Nephron progenitor cell (in vitro differentiated cells): Measurements from ENCODE around the gene PIP5K1B.

Experiments
- DNase-seq: peaks from one replicate; pipeline ENCODE4 v3.0.0; 2021
- H3K27ac Mint-ChIP-seq: 2 replicates; pipeline ENCODE4 v1.8.0; 2021; ENCODE audit warnings: mild to moderate bottlenecking, moderate library complexity, mixed read lengths
- H3K27me3 Mint-ChIP-seq: 2 replicates; pipeline ENCODE4 v1.8.0; 2021; ENCODE audit warnings: mild to moderate bottlenecking, low read depth, mixed read lengths; ENCODE audit not compliant: poor library complexity
- H3K36me3 Mint-ChIP-seq: 2 replicates; pipeline ENCODE4 v1.8.0; 2021; ENCODE audit warnings: low read depth, mixed read lengths
- H3K4me1 Mint-ChIP-seq: 2 replicates; pipeline ENCODE4 v1.8.0; 2021; ENCODE audit warnings: mixed read lengths
- H3K4me3 Mint-ChIP-seq: 2 replicates; pipeline ENCODE4 v1.8.0; 2021; ENCODE audit warnings: mild to moderate bottlenecking, moderate library complexity, mixed read lengths
- H3K9me3 Mint-ChIP-seq: 2 replicates; pipeline ENCODE4 v1.8.0; 2021; ENCODE audit warnings: mild to moderate bottlenecking, moderate library complexity, mixed read lengths
- TF ChIP-seq, protein P1 (sequence below): fragments of 200-600 bp; sonication (generic); IDR thresholded peaks from 2 replicates; pipeline ENCODE4 v1.5.0; 2021; ENCODE audit warnings: antibody characterized with exemption

The PIP5K1B gene, protein sequence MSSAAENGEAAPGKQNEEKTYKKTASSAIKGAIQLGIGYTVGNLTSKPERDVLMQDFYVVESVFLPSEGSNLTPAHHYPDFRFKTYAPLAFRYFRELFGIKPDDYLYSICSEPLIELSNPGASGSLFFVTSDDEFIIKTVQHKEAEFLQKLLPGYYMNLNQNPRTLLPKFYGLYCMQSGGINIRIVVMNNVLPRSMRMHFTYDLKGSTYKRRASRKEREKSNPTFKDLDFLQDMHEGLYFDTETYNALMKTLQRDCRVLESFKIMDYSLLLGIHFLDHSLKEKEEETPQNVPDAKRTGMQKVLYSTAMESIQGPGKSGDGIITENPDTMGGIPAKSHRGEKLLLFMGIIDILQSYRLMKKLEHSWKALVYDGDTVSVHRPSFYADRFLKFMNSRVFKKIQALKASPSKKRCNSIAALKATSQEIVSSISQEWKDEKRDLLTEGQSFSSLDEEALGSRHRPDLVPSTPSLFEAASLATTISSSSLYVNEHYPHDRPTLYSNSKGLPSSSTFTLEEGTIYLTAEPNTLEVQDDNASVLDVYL

DNA sequence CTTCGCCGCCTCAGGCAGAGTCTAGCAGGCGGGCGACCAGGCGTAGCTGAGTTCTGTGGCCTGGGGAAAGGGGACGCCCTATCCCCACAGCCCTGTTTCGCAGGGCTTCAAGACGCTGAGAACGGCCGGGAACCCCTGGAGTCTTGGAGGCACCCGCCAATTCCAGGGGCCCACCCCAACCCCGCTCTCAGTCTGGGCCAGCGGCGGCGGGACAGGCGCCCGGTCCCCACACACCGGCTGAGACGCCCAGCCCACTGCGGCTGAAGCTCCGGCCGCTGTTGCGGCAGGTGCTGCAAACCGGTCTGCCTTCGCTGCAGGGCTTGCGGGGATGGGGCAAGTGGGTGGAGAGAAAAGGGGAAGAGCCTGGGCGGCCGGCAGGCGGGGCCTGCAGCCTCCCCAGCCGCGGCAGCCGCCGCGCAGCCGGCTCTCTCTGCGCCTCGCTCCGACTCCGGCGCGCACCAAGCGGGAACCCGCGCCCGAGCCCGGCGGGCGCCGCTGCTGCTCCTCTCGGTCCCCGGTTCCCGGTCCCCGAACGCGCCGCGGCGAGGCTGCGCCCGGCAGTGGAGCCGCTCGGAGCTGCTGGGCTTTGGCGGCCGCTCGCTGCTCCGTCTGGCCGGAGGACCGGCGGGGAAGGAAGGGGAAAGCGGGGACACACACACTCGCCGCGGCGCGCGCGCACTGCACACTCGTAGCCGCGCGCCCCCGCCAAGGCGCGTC lies at the start of gene PIP5K1B:
Gene PIP5K1B (plus strand): TSS at position 427 of the 717 bp plus-strand sequence. CDS start 117,375 bp downstream, outside the sequence.
- Mint-ChIP-seq H3K27ac (no peak within 1 kb of the TSS), H3K27me3 (peaks cover 60% of the 10 kb centered on the region), H3K4me1 (peaks cover 25% of the 10 kb centered on the region), H3K9me3 (no peaks in the 10 kb centered on the region), H3K36me3 (no peaks in the 10 kb centered on the region), H3K4me3 (peak within 1 kb of the TSS; percentile 90)
- TF ChIP-seq, protein P1, sequence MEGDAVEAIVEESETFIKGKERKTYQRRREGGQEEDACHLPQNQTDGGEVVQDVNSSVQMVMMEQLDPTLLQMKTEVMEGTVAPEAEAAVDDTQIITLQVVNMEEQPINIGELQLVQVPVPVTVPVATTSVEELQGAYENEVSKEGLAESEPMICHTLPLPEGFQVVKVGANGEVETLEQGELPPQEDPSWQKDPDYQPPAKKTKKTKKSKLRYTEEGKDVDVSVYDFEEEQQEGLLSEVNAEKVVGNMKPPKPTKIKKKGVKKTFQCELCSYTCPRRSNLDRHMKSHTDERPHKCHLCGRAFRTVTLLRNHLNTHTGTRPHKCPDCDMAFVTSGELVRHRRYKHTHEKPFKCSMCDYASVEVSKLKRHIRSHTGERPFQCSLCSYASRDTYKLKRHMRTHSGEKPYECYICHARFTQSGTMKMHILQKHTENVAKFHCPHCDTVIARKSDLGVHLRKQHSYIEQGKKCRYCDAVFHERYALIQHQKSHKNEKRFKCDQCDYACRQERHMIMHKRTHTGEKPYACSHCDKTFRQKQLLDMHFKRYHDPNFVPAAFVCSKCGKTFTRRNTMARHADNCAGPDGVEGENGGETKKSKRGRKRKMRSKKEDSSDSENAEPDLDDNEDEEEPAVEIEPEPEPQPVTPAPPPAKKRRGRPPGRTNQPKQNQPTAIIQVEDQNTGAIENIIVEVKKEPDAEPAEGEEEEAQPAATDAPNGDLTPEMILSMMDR: no peak
- DNase-seq: peak; percentile 74

DNA sequence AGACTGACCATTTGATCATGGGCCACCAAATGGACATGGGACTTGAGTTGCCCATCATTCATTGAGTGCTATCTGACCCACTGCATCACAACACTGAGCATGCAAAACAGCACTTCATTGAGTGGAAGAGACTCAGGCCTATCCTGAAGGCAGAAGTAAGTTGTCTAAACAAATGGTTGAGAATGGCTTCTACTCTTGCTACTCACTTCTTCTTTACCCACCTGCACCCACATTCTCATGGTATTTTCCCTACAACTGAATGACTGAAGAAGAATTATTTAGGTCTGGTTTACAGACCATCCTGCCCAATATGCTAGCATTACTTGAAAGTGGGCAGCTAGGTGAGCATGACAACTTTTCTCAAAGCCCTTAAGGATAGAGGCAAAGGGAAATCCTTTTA lies 41.0 kb upstream of the PIP5K1B start:
- Mint-ChIP-seq H3K4me1 (peaks cover 10% of the 10 kb centered on the region), H3K36me3 (no peaks in the 10 kb centered on the region), H3K9me3 (no peaks in the 10 kb centered on the region), H3K4me3 (no peak overlapping the region), H3K27me3 (peaks cover 9% of the 10 kb centered on the region), H3K27ac (no peak overlapping the region)
- DNase-seq: no peak
- TF ChIP-seq, protein P1: no peak

DNA sequence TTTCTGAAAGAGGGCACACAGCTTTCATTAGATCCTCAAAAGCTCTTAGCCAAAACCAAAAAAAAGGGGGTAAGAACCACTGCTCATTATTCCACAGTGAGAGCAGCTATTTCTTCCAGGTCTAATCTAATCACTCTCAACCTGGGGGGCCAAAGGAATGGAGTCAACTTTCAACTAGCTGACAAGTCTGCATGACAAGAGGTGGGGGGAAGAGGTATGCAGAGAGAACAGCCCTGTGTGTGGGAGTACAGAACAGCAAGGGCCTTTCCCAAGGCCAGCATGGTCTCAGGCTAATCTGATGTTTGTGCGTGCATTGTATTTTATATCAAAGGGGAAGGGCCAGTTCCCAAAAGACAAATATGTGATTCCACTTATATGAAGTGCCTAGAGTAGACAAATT lies 36.9 kb upstream of the PIP5K1B start:
- DNase-seq: no peak
- Mint-ChIP-seq H3K36me3 (no peaks in the 10 kb centered on the region), H3K4me3 (no peak overlapping the region), H3K4me1 (peaks cover 15% of the 10 kb centered on the region), H3K9me3 (no peaks in the 10 kb centered on the region), H3K27ac (peak overlapping the region; percentile 12), H3K27me3 (peaks cover 6% of the 10 kb centered on the region)
- TF ChIP-seq, protein P1: no peak

DNA sequence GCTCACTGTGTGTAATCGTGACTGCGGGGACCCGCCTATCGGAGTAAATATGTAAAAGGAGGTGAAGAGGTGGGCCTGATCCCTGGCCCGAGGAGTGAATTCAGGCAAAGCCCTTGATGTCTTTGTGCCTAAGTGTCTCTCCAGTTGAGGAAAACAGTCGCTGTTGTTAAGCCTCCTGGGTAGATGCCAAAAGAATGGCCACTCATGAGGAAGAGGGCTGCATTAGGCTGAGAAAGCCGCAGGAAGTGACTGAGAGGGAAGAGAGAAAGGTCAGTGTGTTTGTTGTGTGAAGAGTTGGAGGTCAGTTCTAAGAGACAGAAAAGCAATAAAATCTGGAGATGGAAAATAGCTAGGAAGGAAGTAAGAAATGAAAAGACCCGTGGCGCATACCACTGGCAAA lies 35.8 kb upstream of the PIP5K1B start:
- Mint-ChIP-seq H3K9me3 (no peaks in the 10 kb centered on the region), H3K27me3 (peaks cover 7% of the 10 kb centered on the region), H3K36me3 (no peaks in the 10 kb centered on the region), H3K27ac (peak overlapping the region; percentile 88), H3K4me1 (peaks cover 15% of the 10 kb centered on the region), H3K4me3 (no peak overlapping the region)
- no peak for DNase-seq
- TF ChIP-seq, protein P1: no peak

DNA sequence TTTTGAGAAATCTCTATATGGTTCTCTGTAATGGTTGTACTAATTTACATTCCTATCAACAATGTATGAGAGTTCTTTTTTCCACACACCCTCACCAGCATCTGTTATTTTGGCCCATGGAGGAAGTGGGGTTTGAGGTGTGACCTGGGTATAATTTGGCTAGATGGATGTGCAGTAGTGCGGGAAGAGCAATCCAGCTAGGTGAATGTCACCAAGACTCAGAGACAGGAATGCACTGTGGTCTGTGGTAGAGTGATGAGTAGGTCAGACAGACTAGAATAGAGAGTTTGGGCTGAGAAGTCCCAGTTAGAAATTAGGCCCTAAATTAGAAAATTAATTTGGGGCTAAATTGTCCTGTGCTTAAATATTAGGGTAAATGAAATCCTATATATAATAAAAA lies 32.8 kb upstream of the PIP5K1B start:
- H3K27ac Mint-ChIP-seq: no peak overlapping the region
- peaks cover 15% of the 10 kb centered on the region for H3K4me1 Mint-ChIP-seq
- H3K9me3 Mint-ChIP-seq: no peaks in the 10 kb centered on the region
- TF ChIP-seq, protein P1: no peak
- no peaks in the 10 kb centered on the region for H3K36me3 Mint-ChIP-seq
- DNase-seq: no peak
- H3K4me3 Mint-ChIP-seq: no peak overlapping the region
- peaks cover 10% of the 10 kb centered on the region for H3K27me3 Mint-ChIP-seq
